NOMO-1 (cell line): ENCODE measurements around the gene DMPK.

Experiments
- DNase-seq, 2 experiments: peaks; one replicate each; lab custom pipeline; 2025; ENCODE audit not compliant: unreplicated experiment in 2 of 2; lab: John Stamatoyannopoulos, UW

Gene DMPK

GRCh38 chr19:45789035-45789786 is 6.9 kb upstream of the DMPK start:
- no peak for DNase-seq

GRCh38 chr19:45786533-45786894 is 4.2 kb upstream of the DMPK start:
- no peak for DNase-seq

- no peak for DNase-seq
Measured at GRCh38 chr19:45785781-45786532, 3.7 kb upstream of the DMPK start.

GRCh38 chr19:45785097-45785496 is 2.8 kb upstream of the DMPK start:
- DNase-seq = no peak

- no peak for DNase-seq
Measured at GRCh38 chr19:45784096-45784495, 1.8 kb upstream of the DMPK start.

GRCh38 chr19:45782820-45783785 is 813 bp upstream of the DMPK start:
- no peak for DNase-seq

GRCh38 chr19:45781214-45782161 is 802 bp downstream of the DMPK start:
- no peak for DNase-seq

- DNase-seq = no peak
Measured at GRCh38 chr19:45780448-45781213, 1.7 kb downstream of the DMPK start.

- DNase-seq = no peak
Measured at GRCh38 chr19:45780146-45780447, 2.2 kb downstream of the DMPK start.

- DNase-seq = peak; percentile 41 to 50
Measured at GRCh38 chr19:45779231-45780145, 2.8 kb downstream of the DMPK start.

- no peak for DNase-seq
Measured at GRCh38 chr19:45778010-45778661, 4.2 kb downstream of the DMPK start.

- DNase-seq = no peak
Measured at GRCh38 chr19:45777395-45777961, 4.8 kb downstream of the DMPK start.

- DNase-seq = no peak
Measured at GRCh38 chr19:45774765-45775164, 7.5 kb downstream of the DMPK start.

- DNase-seq = no peak
Measured at GRCh38 chr19:45773384-45773783, 8.9 kb downstream of the DMPK start.

- no peak for DNase-seq
Measured at GRCh38 chr19:45772912-45773311, 9.4 kb downstream of the DMPK start.

GRCh38 chr19:45772130-45772840 is 10.0 kb downstream of the DMPK start:
- peak in 1 of 2 experiments; percentile 13 for DNase-seq

GRCh38 chr19:45771311-45771933 is 10.9 kb downstream of the DMPK start:
- DNase-seq = no peak
